Epithelial cell of esophagus (primary cell): ENCODE measurements around the gene OOEP.

Source experiments
- DNase-seq: peaks from one replicate; pipeline ENCODE4 v3.0.0; 2010; ENCODE audit warnings: low read depth
- H3K4me3 ChIP-seq: 2 replicates; pipeline ENCODE4 v1.5.1; 2011; ENCODE audit warnings: mild to moderate bottlenecking, low read length, control low read depth
- CTCF ChIP-seq: IDR thresholded peaks from 2 replicates; pipeline ENCODE4 v1.5.1; 2011; ENCODE audit warnings: low read depth, mild to moderate bottlenecking, low read length, control low read depth, inconsistent platforms; ENCODE audit not compliant: insufficient read depth; ENCODE audit errors: missing control alignments

Gene OOEP

GRCh38 chr6:73377225-73377624 is 7.5 kb upstream of the OOEP start:
- H3K4me3 ChIP-seq, result no peak overlapping the region
- no peak for TF ChIP-seq CTCF
- peak; percentile 35 for DNase-seq

DNA sequence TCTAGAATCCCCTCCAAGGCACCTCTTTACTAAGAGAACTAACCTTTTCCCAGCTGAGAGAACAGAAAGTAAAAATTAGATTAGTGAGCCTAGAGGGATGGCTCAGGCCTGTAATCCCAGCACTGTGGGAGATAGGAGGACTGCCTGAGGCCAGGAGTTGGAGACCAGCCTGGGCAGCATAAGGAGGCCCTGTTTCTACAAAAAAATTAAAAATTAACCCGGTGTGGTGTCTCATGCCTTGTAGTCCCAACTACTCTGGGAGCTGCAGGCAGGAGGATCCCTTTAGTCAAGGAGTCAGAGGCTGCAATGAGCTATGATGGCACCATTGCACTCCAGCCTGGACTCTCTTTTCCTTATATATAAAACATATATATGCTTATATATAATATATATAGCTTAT is 5.5 kb upstream of the OOEP start:
- no peak for DNase-seq
- no peak for TF ChIP-seq CTCF
- no peak overlapping the region for H3K4me3 ChIP-seq

- no peak for TF ChIP-seq CTCF
- DNase-seq, result no peak
- H3K4me3 ChIP-seq, result no peak overlapping the region
These were observed 2.8 kb upstream of the OOEP start for GRCh38 chr6:73372516-73372915.

DNA sequence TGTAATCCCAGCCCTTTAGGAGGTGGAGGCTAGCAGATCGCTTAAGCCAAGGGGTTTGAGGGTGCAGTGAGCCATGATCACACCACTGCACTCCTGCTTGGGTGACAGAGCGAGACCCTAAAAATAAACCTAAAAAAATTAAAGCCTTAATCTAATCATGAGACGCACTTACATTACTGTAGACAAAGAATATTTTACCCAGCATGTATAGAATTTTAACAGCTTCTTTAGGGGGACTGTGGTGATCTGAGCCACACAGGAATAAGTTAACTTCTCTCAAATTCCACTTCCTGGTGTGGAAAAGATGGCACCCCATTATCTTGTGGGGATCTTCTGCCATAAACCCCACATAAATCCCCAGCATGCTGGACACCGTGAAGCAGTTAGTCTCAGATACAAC is 2.3 kb upstream of the OOEP start:
- no peak for DNase-seq
- no peak overlapping the region for H3K4me3 ChIP-seq
- no peak for TF ChIP-seq CTCF

DNA sequence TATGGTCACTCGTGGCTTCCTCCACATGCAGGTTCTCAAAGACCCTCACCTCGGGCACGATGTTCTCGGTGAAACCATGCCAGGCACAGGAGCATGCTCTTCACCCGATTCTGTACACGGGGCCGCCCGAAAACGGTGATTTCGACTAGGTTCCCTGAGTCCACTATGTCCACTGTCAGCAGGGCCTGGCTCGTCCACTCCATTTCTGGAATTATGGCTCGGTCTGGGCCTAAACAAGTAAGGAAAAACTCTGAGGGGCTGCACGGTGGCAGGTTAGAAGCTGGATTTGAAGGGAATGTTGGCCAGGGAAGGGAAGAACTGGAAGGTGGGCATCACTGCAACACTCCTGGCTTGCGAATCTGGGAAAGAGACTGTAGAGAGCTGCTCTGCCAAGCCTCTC is 540 bp downstream of the OOEP start:
- TF ChIP-seq CTCF, result no peak
- no peak for DNase-seq
- no peak overlapping the region for H3K4me3 ChIP-seq

- no peak for DNase-seq
- TF ChIP-seq CTCF, result no peak
- H3K4me3 ChIP-seq, result no peak overlapping the region
These were observed 1.0 kb downstream of the OOEP start for GRCh38 chr6:73368675-73369074.

DNA sequence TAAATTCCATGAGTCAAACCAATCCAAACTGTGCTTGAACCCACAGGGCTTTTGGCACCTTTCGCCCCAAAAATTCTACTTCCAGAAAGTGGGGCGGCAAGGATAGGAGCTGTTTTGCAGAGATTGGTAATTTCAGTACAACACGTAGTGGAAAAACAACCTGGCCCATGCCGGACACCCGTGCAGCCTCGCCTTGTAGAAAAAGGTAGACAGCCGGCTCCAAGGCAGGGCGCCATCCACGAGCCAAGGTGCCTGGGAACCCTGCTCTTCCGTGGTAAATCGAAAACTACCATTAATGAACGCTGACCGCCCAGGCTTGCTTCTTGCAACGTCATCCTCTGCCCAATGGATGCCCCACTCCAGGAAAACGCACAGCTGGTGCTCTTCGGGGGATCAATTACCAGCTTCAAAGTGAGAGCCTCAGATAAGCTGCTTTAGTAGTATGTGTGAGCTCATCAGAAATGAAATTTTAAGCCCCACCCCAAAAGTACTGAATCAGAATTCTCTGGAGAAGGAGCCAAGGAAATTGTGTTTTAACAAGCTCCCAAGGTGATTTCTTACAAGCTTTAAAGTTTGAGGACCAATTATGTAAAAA is 1.8 kb downstream of the OOEP start:
- peak; percentile 12 for DNase-seq
- H3K4me3 ChIP-seq, result no peak overlapping the region
- TF ChIP-seq CTCF, result no peak
